WTC11 (cell line): ENCODE measurements around the gene BPNT1. TPM values are rescaled to one million over a fixed set of nuclear protein-coding genes. Genes with fewer than 3 reads are reported as not detected.

ENCODE experiments used
- ATAC-seq: fragments of 200-7000 bp; cut with Tn5 transposase; 2 replicates; pipeline ENCODE4 v1.10.0; 2021; ENCODE audit warnings: mild to moderate bottlenecking, moderate library complexity
- CTCF ChIA-PET: fragments of 300-600 bp; sonication (Branson Sonifier 250); formaldehyde crosslinking; loops from one replicate; lab custom pipeline; 2021; ENCODE audit warnings: antibody characterized with exemption; lab: Charles Lee
- POLR2A ChIA-PET: fragments of 350-600 bp; sonication (Branson Sonifier 250); formaldehyde crosslinking; loops from one replicate; lab custom pipeline; 2021; ENCODE audit warnings: antibody characterized with exemption; lab: Charles Lee
- DNase-seq: peaks from one replicate; pipeline ENCODE4 v3.0.0; 2021; ENCODE audit warnings: low spot score
- H3K27ac Mint-ChIP-seq: 2 replicates; pipeline ENCODE4 v1.8.0; 2021; ENCODE audit warnings: mixed read lengths
- H3K27me3 Mint-ChIP-seq: 2 replicates; pipeline ENCODE4 v1.8.0; 2021; ENCODE audit warnings: low read depth, mild to moderate bottlenecking, moderate library complexity, mixed read lengths
- H3K36me3 Mint-ChIP-seq: 2 replicates; pipeline ENCODE4 v1.8.0; 2021; ENCODE audit warnings: mixed read lengths
- H3K4me1 Mint-ChIP-seq: 2 replicates; pipeline ENCODE4 v1.8.0; 2022; ENCODE audit warnings: mixed read lengths
- H3K4me3 Mint-ChIP-seq: 2 replicates; pipeline ENCODE4 v1.8.0; 2021; ENCODE audit warnings: mild to moderate bottlenecking, moderate library complexity, mixed read lengths
- H3K9me3 Mint-ChIP-seq: 2 replicates; pipeline ENCODE4 v1.8.0; 2021; ENCODE audit warnings: mixed read lengths
- AR ChIP-seq: fragments of 250-450 bp; sonication (Bioruptor Pico); IDR thresholded peaks from 2 replicates; pipeline ENCODE4 v1.9.0; 2021; ENCODE audit warnings: mild to moderate bottlenecking
- CTCF ChIP-seq: fragments of 200-600 bp; IDR thresholded peaks from 2 replicates; pipeline ENCODE4 v1.8.0; 2022; ENCODE audit warnings: antibody characterized with exemption
- ELF4 ChIP-seq: sonication (generic); formaldehyde crosslinking; IDR thresholded peaks from 2 replicates; pipeline ENCODE4 v1.8.1; 2022; ENCODE audit warnings: low read depth, mild to moderate bottlenecking, moderate library complexity, missing genetic modification reagents
- ERG ChIP-seq: fragments of 250-450 bp; sonication (Bioruptor Pico); IDR thresholded peaks from 2 replicates; pipeline ENCODE4 v1.8.0; 2021; ENCODE audit warnings: mild to moderate bottlenecking
- ESRRA ChIP-seq: sonication (generic); formaldehyde crosslinking; IDR thresholded peaks from 2 replicates; pipeline ENCODE4 v1.8.1; 2022; ENCODE audit warnings: mild to moderate bottlenecking, missing genetic modification reagents, borderline replicate concordance
- FOXP1 ChIP-seq: sonication (generic); formaldehyde crosslinking; IDR thresholded peaks from 2 replicates; pipeline ENCODE4 v1.8.0; 2022; ENCODE audit warnings: missing genetic modification reagents, mild to moderate bottlenecking, moderate library complexity, borderline replicate concordance
- HMGXB4 ChIP-seq: sonication (generic); formaldehyde crosslinking; IDR thresholded peaks from 2 replicates; pipeline ENCODE4 v1.8.1; 2023; ENCODE audit warnings: mild to moderate bottlenecking, moderate library complexity, missing genetic modification reagents
- PREB ChIP-seq: sonication (generic); formaldehyde crosslinking; IDR thresholded peaks from 2 replicates; pipeline ENCODE4 v1.8.1; 2022; ENCODE audit warnings: mild to moderate bottlenecking, missing genetic modification reagents, moderate library complexity, borderline replicate concordance
- ZSCAN18 ChIP-seq: fragments of 250-450 bp; sonication (Bioruptor Pico); IDR thresholded peaks from 2 replicates; pipeline ENCODE4 v2.1.2; 2022; ENCODE audit warnings: mild to moderate bottlenecking, moderate library complexity
- total RNA-seq: library from RNA; stranded (reverse); gene quantifications from 3 replicates; pipeline ENCODE4 v1.2.3, GENCODE V29; 2021

The BPNT1 gene
- total RNA-seq, 1 experiment from 2014 or later = 14.4 TPM

GRCh38 chr1:220121791-220122530 is 32.4 kb upstream of the BPNT1 start:
- no peak for ATAC-seq
- POLR2A ChIA-PET = no interaction called here

GRCh38 chr1:220119043-220119512 is 29.5 kb upstream of the BPNT1 start:
- H3K4me1 Mint-ChIP-seq = no peaks in the 10 kb centered on the region
- CTCF ChIA-PET = no interaction called here
- H3K27me3 Mint-ChIP-seq = no peaks in the 10 kb centered on the region
- POLR2A ChIA-PET = no interaction called here
- no peak overlapping the region for H3K27ac Mint-ChIP-seq
- H3K36me3 Mint-ChIP-seq = peaks cover 15% of the 10 kb centered on the region
- H3K9me3 Mint-ChIP-seq = no peaks in the 10 kb centered on the region
- H3K4me3 Mint-ChIP-seq = no peak overlapping the region
- DNase-seq (no peak), ATAC-seq (no peak)
- TF ChIP-seq HMGXB4 (CRISPR knock-in tag) (no peak), PREB (CRISPR knock-in tag) (no peak), ELF4 (CRISPR knock-in tag) (no peak), AR (CRISPR knock-in tag) (no peak), ZSCAN18 (no peak), ESRRA (CRISPR knock-in tag) (no peak)

More at GRCh38 chr1:220121791-220122530, 32.4 kb upstream of the BPNT1 start:
- Mint-ChIP-seq H3K4me3 (no peak overlapping the region), H3K36me3 (peaks cover 5% of the 10 kb centered on the region), H3K4me1 (0 out of 2 replicates have a peak, but pooled peaks cover 5% of the 10 kb centered on the region), H3K27me3 (no peaks in the 10 kb centered on the region), H3K9me3 (no peaks in the 10 kb centered on the region), H3K27ac (no peak overlapping the region)
- CTCF ChIA-PET = interaction anchor here (1.8 kb wide), 1 partner anchor 9 kb away, joined by 12 read pairs; no protein-coding TSS in a partner anchor
- DNase-seq = no peak
- TF ChIP-seq FOXP1 = no peak
- no peak for TF ChIP-seq ERG (CRISPR knock-in tag)
- TF ChIP-seq ZSCAN18 = no peak
- no peak for TF ChIP-seq CTCF
